Stimulated activated CD4-positive, alpha-beta T cell treated with anti-CD3 and anti-CD28 coated beads, Interleukin-1b, Interleukin-23, amount 100 ng/mL, for 4 hours (primary cell): Measurements from ENCODE around the gene UPB1.
"Not testable (repeated sequence)": the region's sequence is repeated elsewhere in the genome, so short reads cannot be mapped to it uniquely, and the experiment has no call there.

ENCODE experiments used
- DNase-seq, 2 donors: peaks; one replicate each; pipeline ENCODE4 v3.0.0-alpha.2; 2020; ENCODE audit warnings: low read depth in 2 of 2

The UPB1 gene

GRCh38 chr22:24530968-24531367 lies 35.8 kb downstream of the UPB1 start:
- DNase-seq: not testable (repeated sequence)

- DNase-seq: no peak
These were observed 36.9 kb downstream of the UPB1 start for GRCh38 chr22:24532075-24532474.

DNA sequence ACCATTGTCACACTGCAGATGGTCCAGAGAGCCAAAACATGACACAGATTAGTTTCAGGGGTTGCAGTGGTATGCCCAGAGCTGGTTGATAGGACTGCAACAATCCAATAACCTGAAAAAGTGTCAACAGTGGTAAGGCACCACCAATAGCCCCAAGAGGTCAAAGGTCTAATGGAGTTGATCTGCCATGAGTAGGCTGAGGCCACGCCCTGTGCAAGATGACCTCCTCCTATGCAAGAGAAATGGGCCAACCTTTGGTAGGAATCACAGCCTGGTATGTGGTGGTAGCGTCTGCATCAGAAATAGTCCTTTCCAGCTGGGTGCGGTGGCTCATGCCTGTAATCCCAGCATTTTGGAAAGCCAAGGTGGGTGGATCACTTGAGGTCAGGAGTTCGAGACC lies 40.2 kb downstream of the UPB1 start:
- DNase-seq: no peak

DNA sequence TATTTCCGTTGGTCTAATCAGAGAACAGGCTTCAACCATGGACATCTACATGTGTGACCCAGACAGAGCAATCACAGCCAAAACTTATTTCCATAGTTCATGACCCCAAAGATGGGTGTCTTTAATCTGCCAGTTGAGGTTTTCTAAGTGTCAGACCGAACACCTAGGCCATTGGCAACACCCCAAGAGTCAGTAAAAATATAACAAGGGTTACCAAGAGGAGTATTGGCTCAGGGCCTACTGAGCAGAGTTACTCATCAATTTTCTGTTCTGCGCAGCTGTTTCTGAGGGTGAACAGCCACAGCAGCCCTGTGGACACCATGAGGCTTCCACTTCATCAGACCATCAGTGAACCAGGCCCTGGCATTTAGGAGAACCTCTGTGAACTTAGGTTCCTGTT lies 41.0 kb downstream of the UPB1 start:
- no peak for DNase-seq

- no peak for DNase-seq
These were observed 45.3 kb downstream of the UPB1 start for GRCh38 chr22:24540470-24540869.

DNA sequence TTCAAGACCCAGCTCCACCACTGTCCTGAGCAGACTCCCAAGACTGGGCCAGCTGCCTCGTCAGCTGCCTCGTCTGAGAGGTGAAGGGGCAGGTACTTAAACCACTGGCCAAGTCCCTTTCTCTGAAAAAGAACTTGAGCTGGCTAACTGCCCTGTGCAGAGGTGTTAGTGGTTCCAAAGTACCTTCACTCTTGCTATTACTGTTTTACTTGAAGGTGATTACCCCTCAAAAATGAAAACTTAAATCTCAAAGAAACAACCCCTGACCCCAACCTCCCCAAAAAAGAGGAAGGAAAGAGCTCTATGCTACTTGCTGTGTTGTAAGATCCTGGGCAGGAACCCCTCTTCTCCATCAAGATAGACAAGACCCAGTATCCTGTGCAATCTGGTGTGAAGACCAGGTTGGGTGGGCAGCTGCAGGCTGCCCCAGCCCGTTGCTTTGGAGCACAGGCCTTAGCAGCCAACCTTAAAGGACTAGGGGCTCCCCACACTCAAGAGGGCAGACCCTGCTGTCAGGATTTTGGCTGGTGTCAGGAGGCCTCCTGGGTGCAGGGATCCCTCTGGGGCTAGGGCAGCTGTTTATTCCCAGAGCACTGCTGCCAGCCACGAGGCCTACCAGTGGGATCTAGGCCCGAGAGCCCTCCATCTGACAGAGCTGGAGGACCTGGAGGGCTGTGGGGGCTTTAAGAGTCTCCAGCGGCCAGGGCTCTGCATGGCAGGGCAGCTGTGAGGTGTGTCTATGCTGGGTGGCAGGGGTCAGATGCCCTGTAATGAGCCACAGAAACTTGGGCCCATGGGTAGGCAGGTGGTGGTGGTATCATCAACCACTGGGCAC lies 46.8 kb downstream of the UPB1 start:
- no peak for DNase-seq

DNA sequence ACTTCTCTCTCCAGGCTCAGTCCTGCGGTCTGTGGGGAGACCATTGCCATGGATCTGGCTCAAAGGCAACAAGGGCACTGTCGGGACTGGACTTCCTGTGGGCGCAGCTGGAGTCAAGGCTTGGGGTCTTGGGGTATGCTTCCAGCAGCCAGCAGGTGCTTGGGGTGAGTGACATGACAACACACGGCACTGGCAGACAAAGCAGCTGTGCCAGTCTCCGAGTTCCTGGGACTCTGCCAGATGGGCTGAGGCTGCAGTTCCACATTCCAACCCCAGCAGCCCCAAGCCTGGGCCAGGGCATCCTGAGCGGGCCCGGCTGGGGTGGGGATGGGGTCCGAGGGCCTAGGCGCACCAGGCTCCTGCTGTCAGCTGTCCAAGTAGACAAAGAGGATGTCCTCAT lies 47.5 kb downstream of the UPB1 start:
- no peak for DNase-seq

DNA sequence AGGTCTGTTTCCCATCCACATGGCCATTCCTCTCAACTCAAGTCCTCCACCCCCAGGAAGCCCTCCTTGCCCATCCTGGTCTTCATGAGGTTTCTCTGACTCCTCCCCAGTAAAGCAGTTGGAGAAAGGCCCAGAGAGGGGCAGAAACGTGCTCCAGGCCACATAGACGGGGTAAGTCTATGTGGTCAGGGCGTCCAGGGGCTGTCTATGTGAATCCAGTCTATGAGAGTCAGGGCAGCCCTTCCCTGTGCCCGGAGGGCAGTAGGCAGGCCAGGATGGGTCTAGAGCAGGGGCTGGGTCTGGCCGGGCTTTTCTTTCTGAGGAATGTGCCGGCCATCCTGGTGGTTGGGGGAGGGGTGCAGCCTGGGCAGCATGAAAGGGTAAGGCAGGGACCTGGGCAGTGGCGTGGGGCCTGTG lies 48.1 kb downstream of the UPB1 start:
- no peak for DNase-seq

DNA sequence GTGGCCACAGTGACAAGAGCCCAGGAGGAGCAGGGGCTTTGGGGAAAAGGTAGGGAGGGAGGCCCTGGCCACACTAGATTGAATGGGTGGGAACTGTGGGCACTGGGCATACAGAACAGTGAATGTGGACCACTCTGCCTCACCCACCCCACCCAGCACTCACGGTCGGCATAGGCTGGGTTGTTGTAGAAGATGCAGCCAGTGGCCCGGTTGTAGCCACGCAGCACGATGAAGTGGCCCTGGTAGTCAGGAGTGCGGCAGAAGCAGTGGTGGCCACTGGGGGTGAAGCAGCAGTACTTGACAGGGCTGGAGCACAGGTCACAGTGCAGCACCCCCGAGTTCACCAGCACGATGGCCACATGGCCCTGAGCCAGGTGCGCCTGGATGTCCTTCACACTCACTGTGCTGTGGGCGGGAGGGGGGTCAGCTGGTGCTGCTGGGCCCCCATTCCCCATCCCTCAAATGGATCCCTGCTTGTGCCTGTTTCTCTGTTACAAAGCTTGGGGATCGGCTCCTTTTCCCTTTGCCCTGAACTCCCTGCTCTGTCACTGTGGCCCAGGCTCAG lies 48.6 kb downstream of the UPB1 start:
- DNase-seq: no peak

DNA sequence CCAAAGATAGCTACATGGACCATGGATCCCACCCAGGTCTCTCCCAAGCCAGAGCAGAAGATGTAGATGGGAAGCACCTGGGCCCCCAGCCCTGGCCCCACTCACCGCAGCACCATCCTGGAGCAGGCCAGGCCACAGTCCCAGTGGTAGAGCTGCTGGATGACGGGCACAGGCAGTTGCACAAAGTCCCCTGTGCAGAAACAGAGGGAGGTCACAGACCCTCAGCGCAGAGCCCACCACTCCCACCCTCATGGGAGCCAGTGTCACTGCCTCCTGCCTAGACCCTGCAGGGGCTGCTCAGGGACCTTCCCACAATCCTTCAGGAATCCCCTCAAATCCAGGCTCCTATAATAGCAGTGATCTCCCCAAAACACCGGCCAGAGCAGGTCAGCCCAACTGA lies 53.7 kb downstream of the UPB1 start:
- DNase-seq: no peak

DNA sequence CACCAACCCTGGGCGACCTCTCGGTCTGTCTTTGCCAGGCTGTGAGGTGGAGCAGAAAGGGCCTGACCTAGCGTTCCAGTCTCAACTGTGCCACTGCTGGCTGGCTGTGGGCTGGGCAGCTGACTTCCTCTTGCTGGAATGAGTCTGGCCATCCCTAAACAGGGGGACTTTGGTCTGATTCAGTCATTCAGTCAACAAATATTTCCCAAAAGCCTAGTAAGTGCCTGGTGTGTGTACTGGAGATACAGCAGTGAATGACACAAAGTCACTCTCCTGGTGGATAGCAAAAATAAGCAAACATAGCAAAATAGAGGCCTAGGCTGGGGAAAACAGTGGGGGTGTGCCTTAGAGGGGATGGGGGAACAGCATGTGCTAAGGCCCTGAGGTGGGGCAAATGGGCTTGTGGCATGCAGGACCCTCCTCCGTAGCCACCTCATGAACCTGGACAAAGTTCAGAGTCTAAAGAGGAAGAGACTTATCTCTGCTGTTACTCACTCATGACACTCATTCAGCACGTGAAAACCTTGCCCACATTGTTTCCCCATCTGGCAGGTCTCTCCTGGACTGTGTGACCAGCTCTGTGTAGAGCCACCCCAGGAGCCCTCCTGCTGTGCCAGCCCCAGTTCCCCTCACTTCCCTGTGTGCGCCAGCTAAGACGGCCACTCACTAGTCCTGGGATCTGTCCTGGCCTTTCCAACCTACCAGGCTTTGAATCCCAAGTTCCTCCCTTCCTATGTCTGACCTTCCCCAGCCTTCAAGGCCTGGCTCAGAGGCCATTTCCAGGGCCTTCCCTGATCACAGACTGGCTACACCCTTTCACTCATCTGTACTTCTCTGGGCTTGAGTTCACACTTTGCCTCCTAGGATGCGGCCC lies 55.1 kb downstream of the UPB1 start:
- no peak for DNase-seq

GRCh38 chr22:24550902-24551435 lies 55.8 kb downstream of the UPB1 start:
- DNase-seq: no peak

DNA sequence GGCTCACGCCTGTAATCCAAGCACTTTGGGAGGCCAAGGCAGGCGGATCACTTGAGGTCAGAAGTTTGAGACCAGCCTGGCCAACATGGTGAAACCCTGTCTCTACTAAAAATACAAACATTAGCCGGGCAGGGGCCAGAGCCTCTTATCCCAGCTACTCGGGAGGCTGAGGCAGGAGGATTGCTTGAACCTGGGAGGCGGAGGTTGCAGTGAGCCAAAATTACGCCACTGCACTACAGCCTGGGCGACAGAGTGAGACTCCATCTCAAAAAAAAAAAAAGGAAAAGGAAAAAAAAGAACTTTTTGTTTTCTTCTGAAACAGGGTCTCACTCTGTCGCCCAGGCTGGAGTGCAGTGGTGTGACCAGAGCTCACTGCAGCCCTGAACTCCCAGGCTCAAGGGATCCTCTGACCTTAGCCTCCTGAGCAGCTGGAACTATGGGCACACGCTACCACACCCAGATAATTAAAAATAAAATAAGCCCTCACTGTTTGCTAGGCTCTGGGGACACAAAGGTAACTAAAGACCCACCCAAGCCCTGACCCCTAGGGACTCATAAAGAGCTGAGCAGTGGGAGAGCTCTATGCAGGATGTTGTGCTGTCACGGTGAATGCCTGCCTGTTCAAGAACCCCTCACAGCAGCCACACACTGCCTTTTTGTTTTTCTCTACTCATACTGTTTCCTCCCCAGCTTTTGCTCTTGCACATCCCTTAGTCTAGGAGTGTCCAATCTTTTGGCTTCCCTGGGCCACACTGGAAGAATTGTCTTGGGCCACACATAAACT lies 57.6 kb downstream of the UPB1 start:
- DNase-seq: not testable (repeated sequence)

GRCh38 chr22:24553597-24554312 lies 58.6 kb downstream of the UPB1 start:
- DNase-seq: no peak

DNA sequence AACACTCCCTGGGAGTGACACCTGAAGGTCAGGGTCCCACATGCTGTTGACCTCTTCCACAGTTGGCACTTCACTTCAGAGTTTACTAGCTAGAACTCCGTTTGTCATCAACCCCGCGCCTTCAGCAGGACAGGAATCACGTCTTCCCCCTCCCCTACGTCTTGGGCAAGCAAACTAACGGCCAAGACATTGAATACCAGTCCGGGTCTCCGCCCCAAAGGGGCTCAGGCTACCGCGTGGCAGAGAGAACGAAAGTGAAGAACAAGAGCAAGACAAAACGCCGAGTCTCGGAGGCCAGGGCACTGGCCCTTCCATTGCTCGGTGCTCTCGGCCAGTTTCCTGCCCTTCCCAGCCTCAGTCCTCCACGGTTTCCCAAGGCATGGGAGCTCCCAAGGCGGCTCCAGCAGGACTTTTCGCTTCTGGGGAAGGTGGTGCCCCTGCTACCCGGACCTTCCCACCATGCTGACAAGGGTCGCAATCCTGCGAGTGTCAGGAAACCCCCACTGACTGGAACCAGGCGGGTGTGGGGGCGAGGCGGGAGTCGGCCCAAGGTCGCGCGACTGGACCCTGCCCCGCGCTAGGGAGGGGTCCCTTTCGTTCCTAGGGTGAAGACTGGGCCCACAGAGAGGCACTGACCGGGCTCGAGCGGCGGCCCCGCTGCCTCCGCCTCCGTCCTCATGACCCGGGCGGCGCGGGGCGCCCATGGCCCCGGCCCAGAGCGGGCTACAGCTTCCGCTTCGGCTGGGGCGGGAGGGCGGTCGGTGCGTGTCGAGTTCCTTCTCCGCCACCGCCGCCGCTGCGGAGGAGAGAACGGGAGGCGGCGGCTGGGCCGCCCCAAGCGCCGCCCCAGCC lies 59.4 kb downstream of the UPB1 start, which contains the start of gene GUCD1:
TSS of gene GUCD1 (minus strand) at position 826 of the 852 bp plus-strand sequence. CDS start at position 679, 147 bp downstream.
- DNase-seq: no peak

GRCh38 chr22:24555165-24556039 lies 60.3 kb downstream of the UPB1 start, which contains the start of gene SNRPD3:
Gene SNRPD3, plus strand, starts transcription at chr22:24555999. Its CDS starts 1,676 bp downstream, at chr22:24557675.
- peak; percentile 100 for DNase-seq

- DNase-seq: no peak
These were observed 64.3 kb downstream of the UPB1 start for GRCh38 chr22:24559471-24559870.

DNA sequence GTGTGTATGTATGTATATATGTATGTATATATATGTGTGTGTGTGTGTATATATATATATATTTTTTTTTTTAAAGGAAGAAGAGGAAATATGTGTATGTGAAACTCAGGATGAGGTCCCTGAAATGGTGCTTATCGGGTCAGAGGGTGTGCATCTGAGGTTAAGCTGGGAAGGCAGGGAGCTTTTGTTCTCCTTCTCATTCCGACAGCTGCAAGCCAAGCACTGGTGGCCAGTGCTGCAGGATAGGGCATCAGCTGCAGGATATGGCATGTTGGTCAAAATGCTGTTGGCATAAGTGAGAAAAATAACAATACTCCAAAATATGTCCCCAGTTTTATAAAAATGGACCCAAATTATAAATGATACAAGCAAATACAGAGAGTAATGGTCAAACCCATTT lies 68.1 kb downstream of the UPB1 start:
- no peak for DNase-seq
